ENCODE measurements around the gene KDF1. TPM values are rescaled to one million over a fixed set of nuclear protein-coding genes. Genes with fewer than 3 reads are reported as not detected.

KDF1 gene
- total RNA-seq, 1 donor from 2014 or later: 12.2 TPM

DNA sequence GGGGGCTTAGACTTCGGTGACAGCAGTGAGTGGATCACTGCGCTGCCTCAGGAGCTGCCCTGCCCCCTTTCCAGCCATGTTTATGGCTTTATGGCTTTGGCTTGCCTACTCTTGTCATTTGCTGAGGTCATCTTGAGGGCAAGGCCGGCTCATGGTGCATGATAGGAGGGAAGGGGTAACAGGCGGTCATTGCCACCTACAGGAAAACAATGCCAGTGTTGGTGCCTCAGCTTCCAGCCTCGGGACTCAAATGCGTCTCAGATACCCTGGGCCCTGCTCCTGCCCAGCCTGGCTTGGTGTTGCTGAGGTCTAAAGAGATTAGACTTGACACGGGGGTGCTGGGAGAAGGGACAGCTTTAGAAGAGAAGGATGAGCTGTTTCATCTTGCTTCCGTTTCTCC is 14.5 kb downstream of the KDF1 start:
- no peak for TF ChIP-seq CTCF (conservative IDR thresholded peaks at IDR 0.05)
- Mint-ChIP-seq H3K27me3 (no peaks in the 10 kb centered on the region), H3K36me3 (peaks cover 24% of the 10 kb centered on the region), H3K9me3 (no peaks in the 10 kb centered on the region), H3K4me3 (no peak overlapping the region), H3K4me1 (ENCODE audit: unreplicated experiment) (peaks cover 3% of the 10 kb centered on the region), H3K27ac (no peak overlapping the region)
- no peak for DNase-seq (ENCODE audit: extremely low spot score, unreplicated experiment)

GRCh38 chr1:26945138-26945537 is 15.1 kb downstream of the KDF1 start:
- peaks cover 21% of the 10 kb centered on the region for H3K36me3 Mint-ChIP-seq
- no peaks in the 10 kb centered on the region for H3K4me1 Mint-ChIP-seq (ENCODE audit: unreplicated experiment)
- H3K27me3 Mint-ChIP-seq: no peaks in the 10 kb centered on the region
- no peak for DNase-seq (ENCODE audit: extremely low spot score, unreplicated experiment)
- no peak for TF ChIP-seq CTCF (conservative IDR thresholded peaks at IDR 0.05)
- H3K4me3 Mint-ChIP-seq: no peak overlapping the region
- H3K27ac Mint-ChIP-seq: peak overlapping the region; percentile 45
- no peaks in the 10 kb centered on the region for H3K9me3 Mint-ChIP-seq

DNA sequence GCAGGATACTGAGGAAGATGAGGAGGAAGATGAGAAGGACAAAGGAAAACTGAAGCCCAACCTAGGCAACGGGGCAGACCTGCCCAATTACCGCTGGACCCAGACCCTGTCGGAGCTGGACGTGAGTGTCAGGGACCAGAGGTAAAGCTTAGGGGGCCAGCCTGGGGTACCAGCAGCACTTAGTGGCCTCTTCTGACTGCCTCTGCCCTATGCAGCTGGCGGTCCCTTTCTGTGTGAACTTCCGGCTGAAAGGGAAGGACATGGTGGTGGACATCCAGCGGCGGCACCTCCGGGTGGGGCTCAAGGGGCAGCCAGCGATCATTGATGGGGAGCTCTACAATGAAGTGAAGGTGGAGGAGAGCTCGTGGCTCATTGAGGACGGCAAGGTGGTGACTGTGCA is 17.6 kb downstream of the KDF1 start:
- DNase-seq (ENCODE audit: extremely low spot score, unreplicated experiment): no peak
- no peak for TF ChIP-seq CTCF (conservative IDR thresholded peaks at IDR 0.05)
- Mint-ChIP-seq H3K27ac (no peak overlapping the region), H3K27me3 (no peaks in the 10 kb centered on the region), H3K9me3 (no peaks in the 10 kb centered on the region), H3K4me3 (no peak overlapping the region), H3K36me3 (peaks cover 25% of the 10 kb centered on the region), H3K4me1 (ENCODE audit: unreplicated experiment) (no peaks in the 10 kb centered on the region)

DNA sequence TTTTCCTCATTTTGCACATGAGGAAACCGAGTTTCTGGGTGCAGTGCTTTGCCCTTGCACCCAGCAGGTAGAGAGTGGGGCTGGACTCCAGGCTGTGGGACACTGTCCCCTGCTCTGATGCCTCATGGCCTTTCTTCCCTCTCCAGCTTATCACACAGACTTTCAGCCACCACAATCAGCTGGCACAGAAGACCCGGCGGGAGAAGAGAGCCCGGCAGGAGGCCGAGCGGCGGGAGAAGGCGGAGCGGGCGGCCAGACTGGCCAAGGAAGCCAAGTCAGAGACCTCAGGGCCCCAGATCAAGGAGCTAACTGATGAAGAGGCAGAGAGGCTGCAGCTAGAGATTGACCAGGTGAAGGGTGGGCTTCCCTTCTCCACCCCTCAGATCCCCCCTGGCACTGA is 19.0 kb downstream of the KDF1 start:
- TF ChIP-seq CTCF (conservative IDR thresholded peaks at IDR 0.05): no peak
- Mint-ChIP-seq H3K27me3 (no peaks in the 10 kb centered on the region), H3K4me1 (ENCODE audit: unreplicated experiment) (no peaks in the 10 kb centered on the region), H3K9me3 (no peaks in the 10 kb centered on the region), H3K36me3 (peaks cover 25% of the 10 kb centered on the region), H3K27ac (no peak overlapping the region), H3K4me3 (no peak overlapping the region)
- no peak for DNase-seq (ENCODE audit: extremely low spot score, unreplicated experiment)

DNA sequence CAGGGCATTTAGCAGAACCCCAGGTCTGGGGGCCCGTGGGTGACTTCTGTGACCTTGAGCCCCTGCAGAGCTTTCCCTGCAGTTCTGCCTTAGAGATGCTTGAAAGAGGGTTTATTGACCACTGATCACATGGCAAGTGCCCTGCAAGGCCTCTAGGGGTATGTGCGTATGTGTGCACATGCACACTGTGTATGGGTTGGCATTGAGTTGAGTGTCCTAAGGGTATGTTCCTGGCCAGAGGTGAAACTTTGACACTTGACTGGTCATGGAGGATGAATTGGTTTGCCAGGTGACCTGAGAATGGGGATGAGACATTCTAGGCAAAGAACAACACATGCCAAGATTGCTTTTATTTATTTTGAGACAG is 21.6 kb downstream of the KDF1 start:
- Mint-ChIP-seq H3K27ac (peak overlapping the region; percentile 56), H3K27me3 (no peaks in the 10 kb centered on the region), H3K9me3 (no peaks in the 10 kb centered on the region), H3K4me3 (no peak overlapping the region), H3K36me3 (peaks cover 30% of the 10 kb centered on the region), H3K4me1 (ENCODE audit: unreplicated experiment) (no peaks in the 10 kb centered on the region)
- no peak for DNase-seq (ENCODE audit: extremely low spot score, unreplicated experiment)
- TF ChIP-seq CTCF (conservative IDR thresholded peaks at IDR 0.05): peak; percentile 14

DNA sequence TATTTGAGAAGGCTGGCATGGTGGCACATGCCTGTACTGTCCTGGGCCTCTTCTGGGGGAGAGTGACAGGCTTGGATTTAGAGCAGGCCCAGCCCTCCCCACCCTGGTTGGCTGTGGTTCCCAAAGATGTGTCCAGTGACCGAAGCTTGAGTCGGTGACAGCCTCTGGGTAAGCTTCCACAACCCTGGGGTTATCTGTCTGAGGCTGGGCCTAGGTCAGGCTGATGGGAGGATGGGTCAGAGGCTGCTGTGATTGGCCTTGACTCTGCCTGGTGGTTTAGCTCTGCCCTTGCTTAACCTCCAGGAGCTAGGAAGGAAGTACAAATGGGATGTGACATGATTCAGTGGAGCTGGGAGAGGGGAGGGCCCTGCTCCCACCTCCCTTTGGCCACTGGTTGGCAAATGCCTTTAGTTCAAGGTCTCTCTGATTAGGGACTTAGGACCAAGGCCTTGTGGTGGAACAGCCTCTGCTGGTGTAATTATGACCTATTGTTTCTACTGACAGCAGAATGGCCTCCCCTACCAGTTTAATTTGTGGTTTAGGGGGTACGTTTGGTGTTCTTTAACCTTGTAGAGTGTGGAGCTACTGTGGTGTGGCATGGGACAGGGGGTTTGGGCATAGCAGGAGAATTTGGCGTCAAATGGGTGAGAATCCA is 22.1 kb downstream of the KDF1 start:
- no peak overlapping the region for H3K27ac Mint-ChIP-seq
- no peaks in the 10 kb centered on the region for H3K27me3 Mint-ChIP-seq
- no peak overlapping the region for H3K4me3 Mint-ChIP-seq
- no peaks in the 10 kb centered on the region for H3K4me1 Mint-ChIP-seq (ENCODE audit: unreplicated experiment)
- H3K36me3 Mint-ChIP-seq: peaks cover 25% of the 10 kb centered on the region
- DNase-seq (ENCODE audit: extremely low spot score, unreplicated experiment): no peak
- no peak for TF ChIP-seq CTCF (conservative IDR thresholded peaks at IDR 0.05)
- no peaks in the 10 kb centered on the region for H3K9me3 Mint-ChIP-seq

Measured in type B pancreatic cell (in vitro differentiated cells).